NT2/D1 (cell line): ENCODE measurements around the gene CDH13.

Experiments used
- DNase-seq: peaks from one replicate; pipeline ENCODE4 v3.0.0-alpha.2; 2011; ENCODE audit warnings: low read depth, low spot score
- H3K27me3 ChIP-seq: 2 replicates; pipeline ENCODE4 v1.6.0; 2011; ENCODE audit warnings: mild to moderate bottlenecking; ENCODE audit not compliant: insufficient read length, insufficient read depth
- H3K36me3 ChIP-seq: 2 replicates; pipeline ENCODE4 v1.6.1; 2011; ENCODE audit warnings: mild to moderate bottlenecking, low read length, mixed read lengths; ENCODE audit not compliant: insufficient read depth, insufficient read length
- H3K4me1 ChIP-seq: 2 replicates; pipeline ENCODE4 v1.5.1; 2011; ENCODE audit not compliant: insufficient read depth, insufficient read length
- H3K4me3 ChIP-seq: 2 replicates; pipeline ENCODE4 v1.5.1; 2011; ENCODE audit warnings: low read depth; ENCODE audit not compliant: insufficient read length
- H3K9ac ChIP-seq: 2 replicates; pipeline ENCODE4 v1.6.0; 2011; ENCODE audit warnings: low read depth; ENCODE audit not compliant: insufficient read length
- H3K9me3 ChIP-seq: 2 replicates; pipeline ENCODE4 v1.5.1; 2011; ENCODE audit warnings: mild to moderate bottlenecking, low read length; ENCODE audit not compliant: insufficient read depth
- SUZ12 ChIP-seq: IDR thresholded peaks from 2 replicates; pipeline ENCODE4 v1.6.1; 2011; ENCODE audit not compliant: insufficient read length, insufficient read depth; ENCODE audit errors: extremely low read depth
- YY1 ChIP-seq: IDR thresholded peaks from 2 replicates; pipeline ENCODE4 v1.6.1; 2011; ENCODE audit not compliant: insufficient read length, insufficient read depth
- ZNF274 ChIP-seq: IDR thresholded peaks from 2 replicates; pipeline ENCODE4 v1.6.1; 2011; ENCODE audit warnings: mild to moderate bottlenecking, low read depth, low read length

The CDH13 gene

DNA sequence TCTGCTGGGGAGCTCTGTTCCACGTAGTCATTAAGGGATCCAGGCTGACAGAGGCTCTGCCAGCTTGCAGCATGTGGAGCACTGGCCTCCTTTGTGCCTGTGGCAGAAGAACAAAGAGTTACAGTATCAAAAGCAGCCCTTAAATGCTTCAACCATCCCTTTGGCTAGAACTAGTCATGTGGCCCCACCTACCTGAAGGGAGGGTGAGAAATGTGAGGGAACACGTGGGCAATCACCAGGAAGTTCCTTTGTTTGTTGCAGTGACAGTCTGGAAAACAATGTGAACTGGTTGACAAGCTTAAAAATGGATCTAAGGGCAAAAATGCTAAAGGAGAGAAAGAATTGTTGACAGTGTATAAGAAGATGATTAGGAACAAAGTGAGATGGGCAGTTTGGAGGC lies 890.6 kb downstream of the CDH13 start:
- no peak for TF ChIP-seq YY1
- TF ChIP-seq SUZ12 = no peak
- TF ChIP-seq ZNF274 = no peak
- H3K4me1 ChIP-seq = no peaks in the 10 kb centered on the region
- no peak overlapping the region for H3K9ac ChIP-seq
- H3K27me3 ChIP-seq = no peaks in the 10 kb centered on the region
- no peaks in the 10 kb centered on the region for H3K36me3 ChIP-seq
- no peak for DNase-seq
- H3K4me3 ChIP-seq = no peak overlapping the region
- H3K9me3 ChIP-seq = peaks cover 22% of the 10 kb centered on the region

DNA sequence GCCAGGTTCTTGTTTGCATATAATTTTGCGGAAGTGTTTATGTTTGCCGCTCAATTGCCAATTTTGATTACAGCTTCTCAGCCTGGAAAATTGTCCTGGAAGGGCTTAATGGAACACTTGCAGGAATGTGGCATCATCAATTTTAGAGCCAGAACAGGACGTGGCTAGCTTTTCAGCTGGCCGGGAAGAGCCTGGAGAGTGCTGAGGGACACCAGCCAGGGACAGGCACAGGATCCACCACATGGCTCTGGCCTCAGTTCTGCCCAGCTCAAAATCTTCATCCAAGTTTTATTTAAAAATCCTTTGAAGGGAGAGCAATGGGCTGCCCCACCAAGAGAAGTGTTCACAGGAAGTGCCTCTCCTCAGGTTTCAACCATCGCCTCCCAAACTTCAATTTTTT lies 893.8 kb downstream of the CDH13 start:
- Histone ChIP-seq H3K4me1 (no peaks in the 10 kb centered on the region), H3K36me3 (no peaks in the 10 kb centered on the region), H3K4me3 (no peak overlapping the region), H3K9ac (no peak overlapping the region), H3K9me3 (peaks cover 16% of the 10 kb centered on the region), H3K27me3 (no peaks in the 10 kb centered on the region)
- TF ChIP-seq YY1 (no peak), ZNF274 (no peak)
- DNase-seq = no peak

DNA sequence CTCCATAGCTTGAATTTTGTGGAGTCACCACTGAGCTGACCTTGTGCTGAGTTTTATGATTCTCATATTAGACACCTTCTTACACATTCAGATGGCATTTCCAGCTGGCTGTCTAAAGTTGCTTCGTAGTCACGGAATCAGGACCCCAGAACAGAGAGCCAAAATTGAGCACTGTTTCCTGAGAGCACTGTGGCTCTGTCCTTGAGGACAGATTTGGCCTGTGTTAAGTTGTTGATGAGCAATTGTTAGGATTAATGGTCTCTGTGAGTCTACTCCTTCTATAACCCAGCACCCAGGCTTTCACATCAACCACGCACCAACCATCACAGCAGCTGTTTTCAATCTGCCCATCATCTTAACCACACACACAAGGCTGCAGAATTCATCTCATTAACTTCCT lies 903.5 kb downstream of the CDH13 start:
- no peaks in the 10 kb centered on the region for H3K36me3 ChIP-seq
- DNase-seq = no peak
- TF ChIP-seq ZNF274 (no peak), SUZ12 (no peak), YY1 (no peak)

DNA sequence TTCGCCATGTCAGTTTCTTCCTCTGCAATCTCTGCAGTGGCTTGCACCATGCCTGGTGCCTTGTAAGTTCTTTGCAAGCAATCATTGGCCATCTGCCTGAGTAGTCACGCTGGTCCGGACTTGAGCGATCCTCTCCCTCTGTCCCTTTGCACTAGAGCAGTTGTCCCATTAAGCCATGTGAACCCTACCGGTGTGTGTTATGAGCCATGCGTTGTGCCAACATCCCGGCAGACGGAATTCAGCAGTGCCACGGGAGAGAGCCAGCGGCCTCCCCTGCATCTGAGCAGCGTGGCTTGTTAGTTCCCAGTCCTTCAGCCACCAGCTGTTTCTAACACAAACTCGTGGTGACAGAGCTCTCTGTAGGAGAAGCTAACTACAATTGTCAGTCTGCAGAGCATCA lies 905.9 kb downstream of the CDH13 start:
- no peak for DNase-seq
- TF ChIP-seq SUZ12 (no peak), YY1 (no peak), ZNF274 (no peak)
- no peaks in the 10 kb centered on the region for H3K9me3 ChIP-seq

More for the DNA sequence above, 903.5 kb downstream of the CDH13 start:
- no peaks in the 10 kb centered on the region for H3K9me3 ChIP-seq
- no peaks in the 10 kb centered on the region for H3K4me1 ChIP-seq
- H3K9ac ChIP-seq = no peak overlapping the region
- no peak overlapping the region for H3K4me3 ChIP-seq
- H3K27me3 ChIP-seq = no peaks in the 10 kb centered on the region

DNA sequence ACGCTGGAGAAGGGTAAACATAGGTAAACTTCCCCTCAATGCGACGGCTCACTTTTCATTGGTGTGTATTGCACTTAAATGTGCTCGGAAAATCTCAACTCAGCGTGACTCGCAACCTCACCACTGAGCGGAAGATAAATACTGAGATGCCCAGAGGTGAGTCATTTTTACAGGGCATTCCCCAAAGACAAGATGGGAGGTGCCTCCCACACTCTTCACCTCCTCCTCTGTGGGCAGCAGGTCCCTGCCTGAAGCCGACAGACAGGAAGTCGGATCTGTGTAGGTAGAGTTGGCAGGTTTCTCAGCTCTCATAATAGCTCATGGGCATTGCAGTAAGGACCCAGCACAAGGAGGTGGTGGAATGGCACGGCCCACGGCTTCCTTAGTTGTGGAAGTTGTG lies 906.4 kb downstream of the CDH13 start:
- Histone ChIP-seq H3K9me3 (no peaks in the 10 kb centered on the region), H3K4me1 (no peaks in the 10 kb centered on the region), H3K27me3 (no peaks in the 10 kb centered on the region), H3K36me3 (no peaks in the 10 kb centered on the region), H3K4me3 (no peak overlapping the region), H3K9ac (no peak overlapping the region)
- no peak for DNase-seq
- TF ChIP-seq YY1 (no peak), SUZ12 (no peak), ZNF274 (no peak)

More for the DNA sequence above, 905.9 kb downstream of the CDH13 start:
- Histone ChIP-seq H3K4me3 (no peak overlapping the region), H3K4me1 (no peaks in the 10 kb centered on the region), H3K9ac (no peak overlapping the region), H3K27me3 (no peaks in the 10 kb centered on the region), H3K36me3 (no peaks in the 10 kb centered on the region)

DNA sequence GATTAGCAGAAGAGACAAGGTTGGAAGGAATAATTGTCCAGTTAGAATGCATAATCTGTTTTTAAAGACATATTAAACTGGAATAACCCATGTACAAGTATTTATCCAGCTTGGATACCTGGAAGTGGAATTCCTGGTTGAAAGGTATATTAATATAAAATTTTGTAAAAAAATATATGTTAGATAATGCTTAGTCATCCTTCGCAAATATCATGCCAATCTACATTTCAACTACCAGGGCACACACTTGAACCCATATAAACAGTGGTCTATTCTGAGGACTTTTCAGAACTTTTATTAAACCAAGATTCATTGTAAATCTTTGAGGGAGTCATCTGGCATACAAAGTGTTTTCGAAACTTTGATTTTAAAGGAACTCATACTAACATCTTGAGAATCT lies 911.9 kb downstream of the CDH13 start:
- Histone ChIP-seq H3K9ac (no peak overlapping the region), H3K4me3 (no peak overlapping the region), H3K36me3 (no peaks in the 10 kb centered on the region), H3K4me1 (no peaks in the 10 kb centered on the region), H3K9me3 (no peaks in the 10 kb centered on the region), H3K27me3 (no peaks in the 10 kb centered on the region)
- TF ChIP-seq SUZ12 = no peak
- no peak for TF ChIP-seq YY1
- no peak for TF ChIP-seq ZNF274
- DNase-seq = no peak

DNA sequence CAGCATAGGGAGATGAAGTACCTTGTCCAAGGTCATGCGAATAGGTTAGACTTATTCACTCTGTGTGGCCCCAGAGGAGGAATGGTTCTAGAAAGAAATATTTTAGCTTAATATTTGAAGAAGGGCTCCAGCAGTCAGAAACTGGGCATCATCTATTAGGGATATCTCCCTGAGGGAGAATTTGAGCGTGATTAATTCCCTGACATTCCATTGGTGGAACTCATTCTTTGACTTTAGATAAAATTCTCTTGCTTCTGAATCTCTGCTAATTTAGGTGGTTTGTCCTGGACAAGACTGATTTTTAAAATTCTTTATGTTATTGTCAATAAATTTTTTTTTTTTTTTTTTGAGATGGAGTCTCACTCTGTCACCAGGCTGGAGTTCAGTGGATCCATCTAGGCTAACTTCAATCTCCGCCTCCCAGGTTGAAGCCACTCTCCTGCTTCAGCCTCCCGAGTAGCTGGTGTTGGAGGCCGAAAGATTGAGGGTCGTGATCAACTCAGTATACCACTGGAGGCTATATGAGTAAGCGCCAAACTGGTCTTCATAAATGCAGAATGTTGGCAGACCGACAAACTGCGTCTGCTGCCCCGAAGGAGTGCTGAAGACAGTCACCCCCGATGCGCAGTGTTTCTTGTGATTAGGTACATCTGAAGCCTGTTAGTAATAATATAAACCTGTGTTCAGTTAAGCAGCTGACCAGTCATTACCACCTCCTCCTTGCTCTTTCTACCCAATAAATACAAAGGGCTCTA lies 913.1 kb downstream of the CDH13 start:
- H3K4me1 ChIP-seq = no peaks in the 10 kb centered on the region
- TF ChIP-seq ZNF274 (no peak), YY1 (no peak), SUZ12 (no peak)
- no peak overlapping the region for H3K9ac ChIP-seq
- no peaks in the 10 kb centered on the region for H3K9me3 ChIP-seq
- no peaks in the 10 kb centered on the region for H3K36me3 ChIP-seq
- DNase-seq = no peak
- no peak overlapping the region for H3K4me3 ChIP-seq
- no peaks in the 10 kb centered on the region for H3K27me3 ChIP-seq
